ENCODE measurements around the gene DISC1.
A peak's percentile ranks its signal among the peaks of the same experiment; 100 is the strongest.

Gene DISC1

DNA sequence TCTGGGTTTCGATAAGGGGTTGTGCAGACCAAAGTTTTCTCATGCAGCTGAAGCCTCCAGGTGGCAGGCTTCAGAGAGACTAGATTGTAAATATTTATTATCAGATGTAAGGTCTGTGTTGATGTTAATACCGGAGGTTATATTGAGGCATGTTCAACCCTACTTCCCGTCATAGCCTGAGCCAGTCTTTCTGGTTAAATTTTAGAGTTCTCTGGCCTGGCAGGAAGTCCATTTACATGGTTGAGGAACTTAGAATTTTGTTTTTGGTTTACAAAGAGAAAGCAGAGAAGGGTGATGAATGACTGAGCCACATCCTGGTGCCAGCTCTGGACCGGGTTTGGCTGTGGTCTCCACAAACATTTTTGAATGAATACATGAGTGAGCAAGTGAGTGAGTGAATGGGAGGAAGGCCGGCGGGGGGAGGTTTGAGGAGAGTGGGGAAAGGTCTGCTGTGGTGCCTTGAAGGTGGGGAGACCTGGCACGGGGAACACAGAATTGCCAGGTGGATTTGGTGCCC lies 218.5 kb downstream of the DISC1 start:
- no peak for DNase-seq

DNA sequence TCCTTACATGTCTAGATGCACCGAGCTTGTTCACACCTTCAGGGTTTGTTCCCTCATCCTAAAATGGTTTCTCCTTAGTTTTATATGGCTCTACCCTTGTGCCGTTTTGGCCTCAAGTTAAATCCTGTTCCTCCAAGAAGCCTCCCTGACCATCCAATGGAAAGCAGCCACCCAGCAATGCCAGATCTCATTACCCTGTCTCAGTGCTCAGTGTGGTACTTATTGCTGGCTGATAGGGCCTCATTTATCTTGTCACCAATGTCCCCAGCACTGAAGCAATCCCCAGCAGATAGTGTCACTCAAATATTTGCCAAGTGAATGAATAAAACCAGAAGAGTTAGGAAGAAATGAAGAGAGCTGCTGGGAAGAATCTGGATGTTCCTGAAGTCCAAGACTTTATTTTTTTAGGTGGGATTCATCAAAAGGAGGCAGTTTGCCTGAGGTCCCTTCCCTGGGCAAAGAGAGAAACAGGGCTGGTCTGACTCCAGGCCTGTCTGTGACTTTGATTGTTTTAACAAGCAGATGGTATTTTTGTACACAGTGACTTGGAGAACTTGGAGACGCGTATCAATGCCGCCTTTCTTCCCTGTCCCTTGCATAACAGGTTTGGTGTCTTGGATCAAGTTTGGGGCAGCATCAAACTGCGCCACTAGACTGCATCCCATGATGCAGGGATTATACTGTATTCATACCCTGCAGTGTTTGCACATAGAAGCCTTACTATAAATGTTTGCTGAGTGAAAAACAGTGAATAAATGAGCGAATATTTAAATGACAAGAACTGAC lies 221.2 kb downstream of the DISC1 start:
- DNase-seq, result no peak

DNA sequence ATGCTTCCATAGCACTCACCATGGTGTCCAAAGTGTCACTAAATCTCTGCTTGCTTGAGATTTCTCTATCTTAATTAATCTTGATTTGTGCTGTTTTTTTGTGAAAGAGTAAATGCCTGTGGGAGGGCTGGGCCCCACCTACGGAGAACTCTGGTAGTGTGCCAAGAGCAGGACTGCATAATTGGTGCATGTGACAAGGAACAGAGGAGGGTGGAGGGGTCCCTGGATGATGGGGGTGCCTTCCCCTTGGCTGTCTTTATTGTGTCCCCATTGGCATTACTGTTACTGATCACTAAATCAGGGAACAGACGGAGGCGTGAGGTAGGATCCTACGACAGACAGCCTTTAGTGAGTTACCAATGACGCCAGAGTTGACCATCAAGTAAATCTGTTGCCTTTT lies 223.4 kb downstream of the DISC1 start:
- DNase-seq, result no peak

DNA sequence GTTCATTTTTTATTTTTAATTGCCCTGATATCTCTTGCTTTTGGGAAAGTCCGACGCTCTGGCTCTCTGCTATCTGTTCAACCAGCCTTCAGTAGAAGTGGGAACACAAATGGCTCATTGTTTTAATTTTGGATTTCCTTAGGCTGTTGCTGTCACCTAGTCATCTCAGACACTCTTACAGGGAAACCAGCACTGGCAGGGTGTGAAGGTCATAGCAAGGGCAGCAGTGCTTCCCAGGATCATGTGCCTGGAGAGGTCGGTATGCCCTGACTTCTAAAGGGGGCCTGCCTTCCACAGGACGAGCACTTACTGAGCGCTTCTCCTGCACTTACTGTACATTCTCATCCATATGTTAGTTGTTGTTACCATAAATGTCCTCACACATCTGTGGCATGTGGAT lies 224.2 kb downstream of the DISC1 start:
- DNase-seq, result no peak

DNA sequence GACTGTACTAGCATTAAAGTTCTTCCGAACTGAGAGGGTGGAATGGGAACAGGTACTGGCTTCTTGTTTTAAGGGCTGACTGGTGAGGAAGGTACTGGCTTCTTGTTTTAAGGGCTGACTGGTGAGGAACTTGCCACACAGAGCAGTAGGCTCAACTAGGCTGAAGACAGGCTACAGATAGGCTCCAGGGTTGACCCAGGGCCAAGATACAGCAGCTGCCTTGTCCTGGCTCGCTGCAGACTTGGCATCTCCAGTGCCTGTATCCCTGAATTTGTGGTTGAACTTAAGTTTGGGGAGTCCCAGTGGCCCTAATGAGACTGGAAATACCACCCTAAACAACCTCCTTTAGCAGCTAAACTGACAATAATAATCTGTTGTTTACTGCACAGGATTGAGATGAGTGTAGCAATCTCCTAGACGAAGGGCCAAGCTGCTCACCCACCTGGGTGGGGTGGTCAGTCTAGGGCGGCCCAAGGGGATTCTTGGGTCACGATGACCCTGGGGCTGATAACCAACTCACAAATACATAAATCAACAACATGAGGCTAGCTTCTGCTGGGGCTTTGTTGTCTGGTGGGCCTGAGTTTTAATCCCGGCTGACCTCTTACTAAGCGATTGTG lies 227.1 kb downstream of the DISC1 start:
- DNase-seq, result peak in 2 of 58 donors; percentile 1 to 2

DNA sequence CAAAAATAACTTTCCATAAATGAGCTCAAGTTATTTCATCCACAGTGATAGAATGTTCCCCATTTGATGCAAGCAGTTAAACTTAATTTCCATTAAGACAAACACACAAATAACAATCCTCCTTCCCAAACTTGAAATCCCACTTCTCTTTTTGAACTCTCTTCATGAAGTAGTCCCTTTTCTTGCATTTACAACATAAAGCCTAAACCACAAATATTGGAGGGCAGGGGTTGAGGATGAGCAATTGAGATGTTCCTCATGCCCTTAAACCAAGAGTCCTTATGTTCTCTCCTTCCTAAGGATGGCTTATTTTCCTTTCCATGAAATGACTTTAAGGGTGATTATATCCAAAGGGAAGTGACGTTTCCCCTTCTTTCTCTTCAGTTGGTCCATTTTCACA lies 228.8 kb downstream of the DISC1 start:
- DNase-seq, result no peak

DNA sequence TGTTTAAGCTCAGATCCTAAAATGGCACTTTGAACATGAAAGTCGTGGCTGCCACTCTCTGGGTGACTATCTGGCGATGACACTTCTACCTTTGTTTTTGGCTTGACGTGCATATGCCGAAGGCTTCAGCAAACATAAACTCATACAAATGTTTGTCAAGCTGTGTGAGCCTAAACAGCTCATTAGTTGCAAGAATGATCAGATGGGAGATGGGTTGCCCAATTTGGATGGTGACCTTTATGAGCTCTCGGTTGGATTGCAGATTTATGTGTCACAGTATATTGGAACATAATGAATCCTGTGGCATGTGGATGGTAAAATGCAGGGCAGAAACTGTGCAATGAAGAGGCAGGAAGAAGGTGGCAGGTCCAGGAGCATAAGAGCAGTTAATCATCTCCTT lies 229.3 kb downstream of the DISC1 start:
- no peak for DNase-seq

DNA sequence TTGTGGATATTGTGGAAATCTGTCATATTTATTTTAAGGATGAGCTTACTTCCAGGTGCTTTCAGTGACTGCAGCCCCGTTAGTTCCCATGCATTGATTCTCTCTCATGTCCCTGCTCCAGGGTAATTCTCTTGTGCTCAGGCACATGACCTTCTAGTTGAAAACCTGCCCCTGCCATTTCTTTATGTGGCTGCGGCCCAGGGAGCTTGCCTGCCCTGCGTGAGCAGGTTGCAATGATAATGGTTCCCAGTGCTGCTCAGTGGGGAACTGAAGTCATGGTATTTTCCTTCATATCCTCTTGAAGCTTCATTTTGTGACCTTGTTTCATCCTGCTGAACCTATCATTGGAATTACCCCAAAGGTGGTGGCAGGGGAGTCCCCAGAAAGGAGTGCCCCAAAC lies 229.8 kb downstream of the DISC1 start:
- no peak for DNase-seq

DNA sequence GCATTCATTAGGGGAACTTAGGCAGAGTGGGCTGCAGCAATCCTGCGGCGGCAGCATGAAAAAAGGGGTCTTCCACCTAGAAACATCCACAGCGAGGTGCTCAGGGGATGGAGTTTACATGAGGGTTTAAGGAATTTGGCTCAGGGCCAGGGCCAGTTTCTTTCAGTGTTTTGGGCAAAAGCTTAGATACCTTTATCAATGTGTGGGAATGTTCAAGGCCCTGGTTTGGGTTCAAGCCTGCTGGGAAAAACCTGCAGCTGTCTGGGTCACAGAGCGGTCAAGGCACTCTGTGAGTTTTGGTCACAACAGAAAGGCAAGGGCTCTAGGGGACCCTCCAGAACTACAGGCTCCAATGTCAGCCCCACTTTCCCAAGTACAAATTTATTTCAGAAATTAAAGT lies 230.3 kb downstream of the DISC1 start:
- DNase-seq, result no peak

DNA sequence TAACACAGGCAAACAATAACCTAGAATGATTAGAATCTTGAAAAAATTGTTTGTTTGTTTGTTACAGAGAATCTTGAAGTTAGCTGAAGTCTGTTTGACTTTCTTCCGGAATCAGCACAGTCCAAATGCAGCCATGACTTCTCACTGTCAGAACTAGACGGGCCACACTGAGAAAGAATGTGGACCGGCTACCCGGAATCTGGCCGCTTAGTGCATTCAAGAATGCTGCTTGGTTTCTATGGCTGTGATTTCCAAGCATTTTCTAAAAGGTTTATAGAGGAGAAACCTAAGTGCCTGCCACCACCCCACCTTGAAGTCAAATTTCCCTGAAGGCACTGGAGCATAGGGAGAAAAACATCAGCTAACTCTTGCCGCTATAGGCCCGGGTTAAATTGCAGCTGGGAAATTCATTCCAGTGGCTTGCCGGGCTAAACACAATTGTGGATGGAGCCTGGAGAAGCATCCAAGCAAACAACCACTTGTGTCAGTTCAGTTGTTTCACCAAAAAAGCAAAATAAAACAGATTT lies 231.1 kb downstream of the DISC1 start:
- DNase-seq, result no peak

DNA sequence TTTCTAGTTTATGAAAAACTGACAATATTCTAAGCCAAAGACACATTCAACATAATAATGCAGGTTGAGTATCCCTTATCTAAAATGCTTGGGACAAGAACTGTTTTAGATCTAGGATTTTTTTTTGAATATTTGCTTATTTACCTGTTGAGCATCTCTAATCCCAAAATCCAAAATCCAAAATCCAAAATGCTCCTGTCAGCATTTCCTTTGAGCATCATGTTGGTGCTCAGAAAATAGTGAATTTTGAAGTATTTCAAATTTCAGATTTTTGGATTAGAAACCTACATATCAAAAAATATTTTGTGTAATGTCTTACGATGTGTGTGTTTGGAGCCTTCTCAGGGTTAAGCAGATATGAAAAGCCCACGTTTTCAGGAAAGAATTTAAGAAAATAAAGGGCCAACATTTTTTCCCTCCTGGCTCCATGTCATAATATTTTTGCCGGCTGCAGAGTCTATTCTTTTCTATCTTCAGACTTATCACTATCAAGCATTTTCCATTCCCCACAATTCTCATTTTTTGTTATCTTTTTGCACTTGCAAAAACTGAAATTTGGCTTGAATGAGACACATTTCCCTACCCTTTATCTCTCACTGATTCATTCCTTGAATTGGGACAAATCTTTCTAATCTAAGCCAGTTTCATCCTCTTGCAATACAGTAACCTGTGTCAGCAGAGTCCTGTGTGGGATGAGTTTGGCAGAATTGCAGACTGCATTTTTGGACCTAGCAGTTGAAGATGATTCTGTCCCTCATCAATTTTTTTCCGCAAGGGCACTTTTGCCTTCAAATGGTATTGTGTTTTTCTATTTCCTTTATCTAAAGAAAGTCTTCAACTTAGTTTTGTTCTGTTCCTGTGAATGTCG lies 233.9 kb downstream of the DISC1 start:
- no peak for DNase-seq

DNA sequence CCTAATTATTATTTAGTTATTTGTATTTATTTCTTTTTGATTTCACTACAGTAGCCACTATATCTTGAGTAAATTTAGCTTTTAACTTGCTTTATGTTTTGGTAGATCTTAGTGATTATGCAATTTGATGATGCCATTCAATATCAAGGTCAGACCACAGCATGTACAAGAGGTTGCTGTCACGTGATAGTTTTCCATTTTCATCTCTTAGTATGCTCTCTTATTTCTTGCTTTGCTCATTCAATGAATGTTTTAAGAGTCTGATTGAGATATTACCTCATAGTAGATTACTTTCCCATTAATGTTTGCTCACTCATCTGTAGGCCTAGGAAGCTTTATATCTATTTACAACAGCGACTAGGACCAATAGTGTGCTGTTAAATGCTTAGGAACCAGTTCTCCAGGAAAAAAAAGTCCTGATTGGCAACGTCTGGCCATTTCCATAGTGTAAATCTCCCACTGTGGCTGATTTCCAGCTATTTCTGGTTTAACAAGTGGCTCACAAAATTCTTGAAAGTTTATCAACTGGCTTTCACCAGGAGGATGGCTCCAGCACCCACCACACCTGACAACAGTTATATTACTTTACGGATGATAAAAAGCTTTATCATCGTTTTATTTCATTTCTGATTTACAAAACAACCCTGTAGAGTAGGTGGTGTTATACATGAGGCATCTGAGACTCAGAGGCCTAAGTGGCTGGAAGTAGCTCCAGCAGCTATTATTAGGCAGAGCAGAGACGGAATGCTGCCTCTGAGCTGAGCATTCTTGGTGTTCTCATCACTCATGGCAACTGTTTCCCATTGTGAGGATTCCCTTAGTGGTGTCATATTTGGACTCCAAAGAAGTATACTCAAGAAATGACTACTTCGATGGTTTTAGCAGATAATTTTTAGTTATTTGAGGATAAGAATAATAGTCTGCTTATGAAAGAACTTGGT lies 235.2 kb downstream of the DISC1 start:
- no peak for DNase-seq

DNA sequence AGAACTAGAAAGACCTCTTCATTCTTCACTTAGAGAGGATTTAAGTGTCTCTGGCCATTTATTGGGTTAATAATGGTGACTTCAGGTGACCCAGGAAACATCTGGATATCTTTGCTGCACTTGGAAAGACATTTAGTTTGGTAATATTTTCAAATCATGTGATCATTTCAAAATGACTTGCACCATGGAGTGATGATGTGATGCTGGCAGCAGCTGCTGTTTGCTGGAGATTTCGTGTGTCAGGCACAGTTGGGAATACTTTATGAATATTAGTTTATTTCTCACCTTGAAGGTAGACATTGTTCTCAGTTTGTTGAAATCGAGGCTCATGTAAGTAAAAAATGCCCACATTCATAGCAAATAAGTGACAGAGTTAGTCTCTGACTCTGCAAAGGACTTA lies 236.0 kb downstream of the DISC1 start:
- no peak for DNase-seq

DNA sequence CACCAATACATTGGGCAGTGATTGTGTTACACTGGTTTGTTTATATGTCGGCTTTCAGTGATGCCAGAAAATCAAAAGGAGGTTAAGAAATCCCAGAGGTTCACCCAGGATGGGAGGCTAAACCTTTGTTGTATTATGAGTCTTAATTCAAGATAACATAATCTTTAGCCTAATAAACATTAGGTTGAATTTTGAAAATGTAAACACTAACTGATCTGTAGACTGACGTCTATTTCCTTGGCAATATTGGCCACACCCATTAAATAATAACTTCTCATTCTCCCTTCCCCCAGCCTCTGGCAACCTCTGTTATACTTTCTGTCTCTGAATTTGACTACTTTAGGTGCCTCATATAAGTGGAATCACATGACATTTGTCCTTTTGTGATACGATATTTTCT lies 238.7 kb downstream of the DISC1 start:
- no peak for DNase-seq

DNA sequence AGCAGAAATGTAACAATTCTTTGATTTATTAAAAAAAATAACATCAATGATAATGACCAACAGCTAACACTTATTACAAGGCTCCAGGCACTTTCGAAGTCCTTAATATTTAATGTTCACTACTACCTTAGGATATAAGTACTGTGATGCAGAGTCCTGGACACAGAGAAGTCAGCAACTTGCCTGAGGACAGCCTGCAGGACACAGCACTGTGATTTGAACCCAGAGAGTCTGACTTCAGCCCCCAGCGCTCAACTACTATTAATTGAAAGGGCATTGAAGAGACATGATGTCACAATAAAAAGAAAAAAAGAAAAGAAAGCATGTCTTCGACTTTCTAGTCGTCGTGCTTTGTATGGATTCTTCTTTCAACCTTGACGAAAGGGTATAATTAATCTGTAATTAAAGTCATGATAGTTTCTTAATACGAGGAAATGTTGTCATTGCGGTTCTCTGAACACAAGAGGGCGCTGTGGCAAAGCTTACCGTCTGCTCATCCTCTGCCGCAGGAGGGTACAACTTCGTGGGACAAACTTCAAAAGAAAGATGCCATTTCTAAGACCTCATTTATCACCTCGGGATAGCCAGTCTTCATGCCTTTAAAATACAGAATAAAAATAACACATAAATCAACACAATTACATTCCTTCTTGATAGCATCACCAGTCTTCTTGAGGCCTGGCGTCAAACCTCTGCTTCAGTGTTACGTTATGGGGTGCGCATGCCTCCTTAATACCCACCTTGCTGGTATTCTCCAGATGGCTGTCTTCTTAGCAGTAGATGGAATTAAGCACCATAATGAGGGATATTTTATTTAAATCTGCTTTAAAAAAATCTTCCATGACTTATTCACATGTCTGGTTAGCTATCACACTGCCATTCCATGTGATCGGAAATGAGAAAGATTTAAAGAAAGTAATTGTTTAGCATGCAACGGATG lies 240.1 kb downstream of the DISC1 start:
- DNase-seq, result peak in 34 of 58 donors; percentile 1 to 64 (median 14)

DNA sequence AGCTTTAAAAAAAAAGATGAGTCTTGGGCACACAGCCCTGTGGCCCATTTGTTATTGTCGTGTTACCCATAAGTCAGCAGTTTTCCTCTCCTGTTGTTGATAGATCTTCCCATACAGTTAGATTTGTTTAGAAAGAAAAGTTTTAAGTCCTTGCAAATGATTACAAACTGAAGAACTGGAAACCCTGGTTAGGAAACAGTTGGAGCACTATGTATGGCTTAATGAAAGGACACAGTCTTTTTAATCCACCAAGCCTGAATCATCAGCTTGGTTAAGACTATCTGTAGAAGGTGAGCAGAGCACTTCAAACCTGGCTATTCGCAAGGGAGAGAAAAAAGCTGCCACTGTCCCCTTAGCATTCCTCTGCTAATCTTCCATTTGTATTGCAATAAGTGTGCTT lies 241.0 kb downstream of the DISC1 start:
- DNase-seq, result no peak

DNA sequence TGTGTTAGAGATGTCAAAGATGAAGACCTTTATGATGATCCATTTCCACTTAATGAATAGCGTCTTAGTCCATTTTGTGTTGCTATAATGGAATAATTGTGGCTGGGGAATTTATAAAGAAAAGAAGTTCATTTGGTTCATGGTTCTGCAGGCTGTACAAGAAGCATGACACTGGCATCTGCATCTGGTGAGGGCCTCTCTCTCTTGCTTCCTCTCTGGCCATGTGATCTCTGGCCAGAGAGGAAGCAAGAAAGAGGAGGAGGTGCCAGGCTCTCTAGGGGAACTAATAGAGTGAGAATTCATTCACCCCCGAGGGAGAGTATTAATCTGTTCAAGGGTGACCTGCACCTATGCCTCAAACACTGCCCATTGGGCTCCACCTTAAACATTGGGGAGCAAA lies 242.8 kb downstream of the DISC1 start:
- peak in 1 of 58 donors; percentile 18 for DNase-seq

DNA sequence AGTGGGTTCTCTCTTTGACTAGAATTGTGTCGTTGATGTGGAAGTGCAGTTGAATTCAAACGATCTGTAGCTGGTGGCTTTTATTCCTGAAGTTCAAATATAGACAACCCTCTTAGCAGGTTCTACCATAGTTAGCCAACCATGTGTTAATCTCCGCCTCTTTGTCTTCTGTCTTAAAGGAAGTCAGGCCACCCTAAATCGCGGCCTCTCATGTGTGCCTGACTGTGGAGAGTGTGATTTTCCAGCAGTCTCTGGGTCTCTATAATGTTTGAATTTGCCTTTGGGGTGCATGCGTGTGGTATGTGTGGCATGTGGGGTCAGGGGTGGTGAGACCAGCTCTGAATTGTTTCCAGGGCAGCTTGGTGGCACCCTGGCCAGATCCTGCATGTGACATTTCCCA lies 244.9 kb downstream of the DISC1 start:
- no peak for DNase-seq

DNA sequence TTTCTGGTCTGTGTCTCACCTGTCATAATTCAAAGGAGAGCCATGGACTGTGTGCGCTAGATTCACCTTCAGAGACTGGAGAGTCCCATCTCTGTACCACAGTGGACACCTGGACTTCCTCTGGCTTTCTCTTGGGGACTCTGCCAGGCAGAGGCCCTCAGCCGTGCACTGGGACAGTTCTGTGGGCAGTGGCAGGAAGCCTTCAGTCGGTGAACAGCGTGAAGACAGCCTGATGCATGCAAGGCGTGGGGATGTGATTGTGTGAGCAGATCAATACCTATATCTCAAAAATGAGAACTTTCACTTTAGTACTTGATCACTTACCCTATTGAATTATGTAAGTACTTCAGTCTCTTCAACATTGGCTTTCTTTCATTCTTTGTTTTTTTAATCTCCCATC lies 245.3 kb downstream of the DISC1 start:
- DNase-seq, result no peak
